Measurements from ENCODE around the gene SLC25A36.

SLC25A36 gene

GRCh38 chr3:140920029-140920428, 21.6 kb upstream of the SLC25A36 start:
- no peaks in the 10 kb centered on the region for H3K79me1 ChIP-seq (ENCODE audit: low read depth, low read length)
- H3K27ac ChIP-seq (replicated peaks; ENCODE audit: low read length): no peak overlapping the region
- no peak overlapping the region for H3K4me3 ChIP-seq (ENCODE audit: low read length in 2 of 2)
- H2BK12ac ChIP-seq (ENCODE audit: low read length): no peak overlapping the region
- H2BK15ac ChIP-seq (ENCODE audit: low read length): no peak overlapping the region
- H3K9me3 ChIP-seq (replicated peaks in 1 of 2; ENCODE audit: control insufficient read depth in 2 of 2, insufficient read depth in 1 of 2, low read depth in 1 of 2, low read length in 2 of 2): no peaks in the 10 kb centered on the region
- WGBS, 2 donors (ENCODE audit: extremely low coverage in 2 of 2, insufficient read length in 2 of 2, insufficient replicate concordance in 1 of 2): no CpG with 5 or more reads among the region's 2 CpGs
- no peak overlapping the region for H4K8ac ChIP-seq (ENCODE audit: low read depth, low read length)
- H2AFZ ChIP-seq (ENCODE audit: low read length): no peak overlapping the region
- no peak overlapping the region for H3K9ac ChIP-seq (ENCODE audit: low read depth, low read length, poor library complexity)
- H3K23ac ChIP-seq (ENCODE audit: low read depth, low read length, poor library complexity): no peak overlapping the region
- no peak overlapping the region for H3K4me2 ChIP-seq (ENCODE audit: insufficient read depth, low read length, poor library complexity, severe bottlenecking)
- H3K4me1 ChIP-seq (ENCODE audit: control insufficient read depth in 2 of 2, insufficient read depth in 1 of 2, low read depth in 1 of 2, low read length in 2 of 2): no peaks in the 10 kb centered on the region
- H2BK120ac ChIP-seq (ENCODE audit: low read depth, low read length): no peak overlapping the region
- H2BK5ac ChIP-seq (ENCODE audit: low read length): no peak overlapping the region
- H3K27me3 ChIP-seq (ENCODE audit: control insufficient read depth in 3 of 3, insufficient read depth in 3 of 3, low read depth in 1 of 3, low read length in 3 of 3): peaks cover 0 to 11% (median 0%) of the 10 kb centered on the region in 3 experiments
- no peak overlapping the region for H2AK5ac ChIP-seq (ENCODE audit: low read depth, low read length)
- no peak overlapping the region for H3K4ac ChIP-seq (ENCODE audit: low read length)
- no peak overlapping the region for H3K14ac ChIP-seq (ENCODE audit: low read length)
- DNase-seq (ENCODE audit: low spot score): no peak
- H4K91ac ChIP-seq (ENCODE audit: low read depth, low read length, poor library complexity): no peak overlapping the region
- H3K36me3 ChIP-seq (replicated peaks in 1 of 2; ENCODE audit: control insufficient read depth in 2 of 2, insufficient read depth in 2 of 2, low read length in 2 of 2): no peaks in the 10 kb centered on the region
- no peak overlapping the region for H3K18ac ChIP-seq (ENCODE audit: low read length)

GRCh38 chr3:140922634-140923033, 19.0 kb upstream of the SLC25A36 start:
- Histone ChIP-seq H2AK5ac (ENCODE audit: low read depth, low read length) (no peak overlapping the region), H3K27ac (replicated peaks; ENCODE audit: low read length) (no peak overlapping the region), H2BK120ac (ENCODE audit: low read depth, low read length) (no peak overlapping the region)

GRCh38 chr3:140924097-140924873, 17.4 kb upstream of the SLC25A36 start:
- Histone ChIP-seq H3K36me3 (replicated peaks in 1 of 2; ENCODE audit: control insufficient read depth in 2 of 2, insufficient read depth in 2 of 2, low read length in 2 of 2) (no peaks in the 10 kb centered on the region), H2BK5ac (ENCODE audit: low read length) (no peak overlapping the region), H3K79me1 (ENCODE audit: low read depth, low read length) (no peaks in the 10 kb centered on the region), H4K8ac (ENCODE audit: low read depth, low read length) (no peak overlapping the region), H3K4me1 (ENCODE audit: control insufficient read depth in 2 of 2, insufficient read depth in 1 of 2, low read depth in 1 of 2, low read length in 2 of 2) (no peaks in the 10 kb centered on the region), H4K91ac (ENCODE audit: low read depth, low read length, poor library complexity) (no peak overlapping the region), H2BK15ac (ENCODE audit: low read length) (no peak overlapping the region), H3K14ac (ENCODE audit: low read length) (no peak overlapping the region), H3K18ac (ENCODE audit: low read length) (no peak overlapping the region), H2BK120ac (ENCODE audit: low read depth, low read length) (no peak overlapping the region), H3K9me3 (replicated peaks in 1 of 2; ENCODE audit: control insufficient read depth in 2 of 2, insufficient read depth in 1 of 2, low read depth in 1 of 2, low read length in 2 of 2) (no peaks in the 10 kb centered on the region), H2AK5ac (ENCODE audit: low read depth, low read length) (no peak overlapping the region), H3K4me3 (ENCODE audit: low read length in 2 of 2) (no peak overlapping the region), H3K9ac (ENCODE audit: low read depth, low read length, poor library complexity) (no peak overlapping the region), H3K4ac (ENCODE audit: low read length) (no peak overlapping the region), H3K23ac (ENCODE audit: low read depth, low read length, poor library complexity) (no peak overlapping the region), H3K4me2 (ENCODE audit: insufficient read depth, low read length, poor library complexity, severe bottlenecking) (no peak overlapping the region), H3K27ac (replicated peaks; ENCODE audit: low read length) (no peak overlapping the region), H2BK12ac (ENCODE audit: low read length) (no peak overlapping the region), H3K27me3 (ENCODE audit: control insufficient read depth in 3 of 3, insufficient read depth in 3 of 3, low read depth in 1 of 3, low read length in 3 of 3) (peaks cover 0 to 6% (median 0%) of the 10 kb centered on the region in 3 experiments), H2AFZ (ENCODE audit: low read length) (no peak overlapping the region)
- DNase-seq (ENCODE audit: low spot score): no peak
- WGBS, 2 donors (ENCODE audit: extremely low coverage in 2 of 2, insufficient read length in 2 of 2, insufficient replicate concordance in 1 of 2): no CpG with 5 or more reads among the region's 6 CpGs

More at GRCh38 chr3:140922634-140923033, 19.0 kb upstream of the SLC25A36 start:
- H3K4ac ChIP-seq (ENCODE audit: low read length): no peak overlapping the region
- no peaks in the 10 kb centered on the region for H3K4me1 ChIP-seq (ENCODE audit: control insufficient read depth in 2 of 2, insufficient read depth in 1 of 2, low read depth in 1 of 2, low read length in 2 of 2)
- H2BK5ac ChIP-seq (ENCODE audit: low read length): no peak overlapping the region
- H3K23ac ChIP-seq (ENCODE audit: low read depth, low read length, poor library complexity): no peak overlapping the region
- no peak overlapping the region for H4K91ac ChIP-seq (ENCODE audit: low read depth, low read length, poor library complexity)
- H2BK15ac ChIP-seq (ENCODE audit: low read length): no peak overlapping the region
- no peak overlapping the region for H3K4me2 ChIP-seq (ENCODE audit: insufficient read depth, low read length, poor library complexity, severe bottlenecking)
- H3K18ac ChIP-seq (ENCODE audit: low read length): no peak overlapping the region
- peak overlapping the region; percentile 5 for H2AFZ ChIP-seq (ENCODE audit: low read length)
- no peaks in the 10 kb centered on the region for H3K36me3 ChIP-seq (replicated peaks in 1 of 2; ENCODE audit: control insufficient read depth in 2 of 2, insufficient read depth in 2 of 2, low read length in 2 of 2)
- DNase-seq (ENCODE audit: low spot score): no peak
- no peak overlapping the region for H3K14ac ChIP-seq (ENCODE audit: low read length)
- H4K8ac ChIP-seq (ENCODE audit: low read depth, low read length): no peak overlapping the region
- H2BK12ac ChIP-seq (ENCODE audit: low read length): no peak overlapping the region
- H3K9me3 ChIP-seq (replicated peaks in 1 of 2; ENCODE audit: control insufficient read depth in 2 of 2, insufficient read depth in 1 of 2, low read depth in 1 of 2, low read length in 2 of 2): no peaks in the 10 kb centered on the region
- H3K79me1 ChIP-seq (ENCODE audit: low read depth, low read length): no peaks in the 10 kb centered on the region
- H3K9ac ChIP-seq (ENCODE audit: low read depth, low read length, poor library complexity): no peak overlapping the region
- WGBS, 2 donors (ENCODE audit: extremely low coverage in 2 of 2, insufficient read length in 2 of 2, insufficient replicate concordance in 1 of 2): no CpG with 5 or more reads among the region's 1 CpG
- H3K4me3 ChIP-seq (ENCODE audit: low read length in 2 of 2): no peak overlapping the region
- H3K27me3 ChIP-seq (ENCODE audit: control insufficient read depth in 3 of 3, insufficient read depth in 3 of 3, low read depth in 1 of 3, low read length in 3 of 3): peaks cover 0 to 6% (median 0%) of the 10 kb centered on the region in 3 experiments

- Histone ChIP-seq H3K4me3 (ENCODE audit: low read length in 2 of 2) (no peak overlapping the region), H2AFZ (ENCODE audit: low read length) (no peak overlapping the region), H2BK120ac (ENCODE audit: low read depth, low read length) (no peak overlapping the region), H4K91ac (ENCODE audit: low read depth, low read length, poor library complexity) (no peak overlapping the region), H4K8ac (ENCODE audit: low read depth, low read length) (no peak overlapping the region), H3K9ac (ENCODE audit: low read depth, low read length, poor library complexity) (no peak overlapping the region), H3K79me1 (ENCODE audit: low read depth, low read length) (no peaks in the 10 kb centered on the region), H2BK15ac (ENCODE audit: low read length) (no peak overlapping the region), H3K14ac (ENCODE audit: low read length) (no peak overlapping the region), H2AK5ac (ENCODE audit: low read depth, low read length) (no peak overlapping the region), H3K27me3 (ENCODE audit: control insufficient read depth in 3 of 3, insufficient read depth in 3 of 3, low read depth in 1 of 3, low read length in 3 of 3) (peaks cover 0 to 6% (median 0%) of the 10 kb centered on the region in 3 experiments), H3K4ac (ENCODE audit: low read length) (no peak overlapping the region), H3K4me1 (ENCODE audit: control insufficient read depth in 2 of 2, insufficient read depth in 1 of 2, low read depth in 1 of 2, low read length in 2 of 2) (peaks cover 0 to 1% of the 10 kb centered on the region in 2 donors), H3K36me3 (replicated peaks in 1 of 2; ENCODE audit: control insufficient read depth in 2 of 2, insufficient read depth in 2 of 2, low read length in 2 of 2) (no peaks in the 10 kb centered on the region), H3K18ac (ENCODE audit: low read length) (no peak overlapping the region), H3K23ac (ENCODE audit: low read depth, low read length, poor library complexity) (no peak overlapping the region), H2BK5ac (ENCODE audit: low read length) (no peak overlapping the region), H3K27ac (replicated peaks; ENCODE audit: low read length) (no peak overlapping the region), H3K4me2 (ENCODE audit: insufficient read depth, low read length, poor library complexity, severe bottlenecking) (no peak overlapping the region), H2BK12ac (ENCODE audit: low read length) (no peak overlapping the region), H3K9me3 (replicated peaks in 1 of 2; ENCODE audit: control insufficient read depth in 2 of 2, insufficient read depth in 1 of 2, low read depth in 1 of 2, low read length in 2 of 2) (no peaks in the 10 kb centered on the region)
- DNase-seq (ENCODE audit: low spot score): no peak
- WGBS, 2 donors (ENCODE audit: extremely low coverage in 2 of 2, insufficient read length in 2 of 2, insufficient replicate concordance in 1 of 2): no CpG with 5 or more reads among the region's 3 CpGs
Measured at GRCh38 chr3:140927279-140928069, 14.2 kb upstream of the SLC25A36 start.

All from neuronal stem cell (in vitro differentiated cells).